ENCODE data around the gene C16orf95.

DNA sequence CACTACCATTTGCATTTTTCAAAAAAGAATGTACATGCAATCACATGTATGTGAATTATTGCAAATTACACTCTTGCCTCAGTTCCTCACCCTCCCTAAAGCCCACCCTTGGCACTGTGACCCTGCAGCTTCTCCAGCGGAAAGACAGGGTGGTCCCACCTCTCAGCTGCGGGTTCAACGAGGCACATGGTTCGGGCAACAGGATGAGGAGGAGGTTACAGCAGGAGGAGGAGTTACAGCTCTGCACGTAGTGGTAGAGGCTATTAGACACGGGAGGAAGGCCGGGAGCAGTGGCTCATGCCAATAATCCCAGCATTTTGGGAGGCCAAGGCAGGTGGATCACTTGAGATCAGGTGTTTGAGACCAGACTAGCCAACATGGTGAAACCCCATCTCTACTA lies 5.2 kb downstream of the C16orf95 start:
- TF ChIP-seq CTCF (IDR thresholded peaks at IDR 0.05), result no peak
- no peak for TF ChIP-seq POLR2A (IDR thresholded peaks at IDR 0.05)

All from prostate gland (tissue), 2 donors.